Stimulated activated CD8-positive, alpha-beta memory T cell treated with anti-CD3 and anti-CD28 coated beads, Interleukin-15, amount 100 ng/mL, for 24 hours (primary cell): Measurements from ENCODE around the gene NUP88.
"Not testable (repeated sequence)": the region's sequence is repeated elsewhere in the genome, so short reads cannot be mapped to it uniquely, and the experiment has no call there.

Experiments
- DNase-seq: peaks from one replicate; pipeline ENCODE4 v3.0.0-alpha.2; 2020; ENCODE audit warnings: low read depth

The NUP88 gene

GRCh38 chr17:5419356-5419958 is at the start of gene NUP88:
Gene NUP88, minus strand, starts transcription at chr17:5419662. Its CDS starts 12 bp downstream, at chr17:5419650.
- peak; percentile 91 for DNase-seq

GRCh38 chr17:5468075-5468473 is 48.6 kb upstream of the NUP88 start:
- DNase-seq = no peak

- DNase-seq = no peak
These were observed 48.0 kb upstream of the NUP88 start for GRCh38 chr17:5467416-5467815.

GRCh38 chr17:5466295-5466694 is 46.8 kb upstream of the NUP88 start:
- no peak for DNase-seq

- DNase-seq = no peak
These were observed 45.5 kb upstream of the NUP88 start for GRCh38 chr17:5464717-5465507.

- DNase-seq = no peak
These were observed 27.3 kb upstream of the NUP88 start for GRCh38 chr17:5446786-5447185.

- DNase-seq = no peak
These were observed 24.7 kb upstream of the NUP88 start for GRCh38 chr17:5444209-5444608.

- DNase-seq = no peak
These were observed 24.3 kb upstream of the NUP88 start for GRCh38 chr17:5443728-5444127.

- DNase-seq = no peak
These were observed 19.9 kb upstream of the NUP88 start for GRCh38 chr17:5439446-5439764.

- DNase-seq = peak; percentile 93
These were observed 19.4 kb upstream of the NUP88 start, which contains the start of gene C1QBP for GRCh38 chr17:5438716-5439445. Gene C1QBP, minus strand, starts transcription at chr17:5439155. Its CDS starts 82 bp downstream, at chr17:5439073.

GRCh38 chr17:5437721-5438317 is 18.4 kb upstream of the NUP88 start:
- no peak for DNase-seq

GRCh38 chr17:5435781-5436315 is 16.4 kb upstream of the NUP88 start:
- not testable (repeated sequence) for DNase-seq

GRCh38 chr17:5434984-5435383 is 15.5 kb upstream of the NUP88 start:
- no peak for DNase-seq

GRCh38 chr17:5431949-5432556 is 12.6 kb upstream of the NUP88 start:
- no peak for DNase-seq

GRCh38 chr17:5431234-5431633 is 11.8 kb upstream of the NUP88 start:
- DNase-seq = not testable (repeated sequence)

- DNase-seq = no peak
These were observed 11.0 kb upstream of the NUP88 start for GRCh38 chr17:5430413-5430999.

- no peak for DNase-seq
These were observed 9.9 kb upstream of the NUP88 start for GRCh38 chr17:5429191-5429887.

GRCh38 chr17:5425826-5426225 is 6.4 kb upstream of the NUP88 start:
- DNase-seq = no peak

- DNase-seq = no peak
These were observed 5.4 kb upstream of the NUP88 start for GRCh38 chr17:5424909-5425308.

- no peak for DNase-seq
These were observed 3.0 kb upstream of the NUP88 start for GRCh38 chr17:5422505-5422904.
